GM06990 (cell line): ENCODE results near the gene NCK2.

ENCODE experiments used
- DNase-seq: peaks from one replicate; pipeline ENCODE4 v3.0.0-alpha.2; 2011; ENCODE audit not compliant: insufficient read length; ENCODE audit errors: extremely low read depth
- H3K27me3 ChIP-seq: replicated peaks from 2 replicates; pipeline ENCODE4 v1.6.0; 2011; ENCODE audit warnings: low read length; ENCODE audit not compliant: control insufficient read depth, insufficient read depth
- H3K36me3 ChIP-seq: 2 replicates; pipeline ENCODE4 v1.5.1; 2011; ENCODE audit warnings: low read length; ENCODE audit not compliant: control insufficient read depth, insufficient read depth
- H3K4me3 ChIP-seq: replicated peaks from 2 replicates; pipeline ENCODE4 v1.5.1; 2011; ENCODE audit warnings: low read depth, mild to moderate bottlenecking, control low read depth, low read length
- CTCF ChIP-seq: IDR thresholded peaks from 2 replicates; pipeline ENCODE4 v1.5.1; 2011; ENCODE audit warnings: low read length, control low read depth, mild to moderate bottlenecking, inconsistent platforms; ENCODE audit not compliant: insufficient read depth, poor library complexity, severe bottlenecking

Gene NCK2

GRCh38 chr2:105887256-105887655, 142.5 kb downstream of the NCK2 start:
- H3K27me3 ChIP-seq = no peaks in the 10 kb centered on the region
- no peak overlapping the region for H3K4me3 ChIP-seq
- H3K36me3 ChIP-seq = peaks cover 6% of the 10 kb centered on the region
- DNase-seq = no peak
- no peak for TF ChIP-seq CTCF

- no peaks in the 10 kb centered on the region for H3K27me3 ChIP-seq
- no peak overlapping the region for H3K4me3 ChIP-seq
- DNase-seq = no peak
- TF ChIP-seq CTCF = peak; percentile 27
- H3K36me3 ChIP-seq = peaks cover 11% of the 10 kb centered on the region
Measured at GRCh38 chr2:105888625-105889024, 143.9 kb downstream of the NCK2 start.

- no peak overlapping the region for H3K4me3 ChIP-seq
- H3K36me3 ChIP-seq = peaks cover 9% of the 10 kb centered on the region
- DNase-seq = no peak
- H3K27me3 ChIP-seq = no peaks in the 10 kb centered on the region
- TF ChIP-seq CTCF = no peak
Measured at GRCh38 chr2:105889046-105889445, 144.3 kb downstream of the NCK2 start.

GRCh38 chr2:105890111-105890510, 145.4 kb downstream of the NCK2 start:
- TF ChIP-seq CTCF = no peak
- DNase-seq = no peak
- H3K36me3 ChIP-seq = peaks cover 12% of the 10 kb centered on the region

GRCh38 chr2:105890856-105891255, 146.1 kb downstream of the NCK2 start:
- peaks cover 12% of the 10 kb centered on the region for H3K36me3 ChIP-seq
- no peak overlapping the region for H3K4me3 ChIP-seq
- H3K27me3 ChIP-seq = no peaks in the 10 kb centered on the region
- no peak for DNase-seq
- no peak for TF ChIP-seq CTCF

More at GRCh38 chr2:105890111-105890510, 145.4 kb downstream of the NCK2 start:
- no peak overlapping the region for H3K4me3 ChIP-seq
- no peaks in the 10 kb centered on the region for H3K27me3 ChIP-seq

- H3K4me3 ChIP-seq = no peak overlapping the region
- H3K27me3 ChIP-seq = no peaks in the 10 kb centered on the region
- no peak for DNase-seq
- peaks cover 12% of the 10 kb centered on the region for H3K36me3 ChIP-seq
- no peak for TF ChIP-seq CTCF
Measured at GRCh38 chr2:105893011-105893995, 148.6 kb downstream of the NCK2 start.
